HL-60 (cell line): Measurements from ENCODE around the gene KHDC1.
"Not testable (repeated sequence)": the region's sequence is repeated elsewhere in the genome, so short reads cannot be mapped to it uniquely, and the experiment has no call there.

ENCODE experiments used
- DNase-seq, 2 experiments: peaks; one replicate each; pipeline ENCODE4 v3.0.0-alpha.2; 2010 to 2020; ENCODE audit warnings: low read depth in 1 of 2, low spot score in 1 of 2
- H3K27ac ChIP-seq: fragments of 250-450 bp; sonication (Bioruptor Pico); replicated peaks from 2 replicates; pipeline ENCODE4 v1.5.1; 2020; ENCODE audit warnings: mild to moderate bottlenecking, moderate library complexity
- H3K27me3 ChIP-seq: fragments of 250-450 bp; sonication (Bioruptor Pico); 2 replicates; pipeline ENCODE4 v1.5.1; 2021; ENCODE audit warnings: mild to moderate bottlenecking, moderate library complexity; ENCODE audit not compliant: insufficient read depth, poor library complexity, severe bottlenecking
- H3K4me3 ChIP-seq: replicated peaks from 2 replicates; pipeline ENCODE4 v1.5.1; 2011; ENCODE audit warnings: mild to moderate bottlenecking, control low read depth, low read length; ENCODE audit not compliant: insufficient read depth
- CTCF ChIP-seq: IDR thresholded peaks from one replicate; pipeline ENCODE4 v1.5.1; 2011; ENCODE audit warnings: low read length, control low read depth, inconsistent platforms; ENCODE audit not compliant: insufficient read depth
- GABPA ChIP-seq: IDR thresholded peaks from 2 replicates; pipeline ENCODE4 v1.6.1; 2012; ENCODE audit warnings: low read depth
- POLR2AphosphoS5 ChIP-seq: IDR thresholded peaks from 2 replicates; pipeline ENCODE4 v1.6.1; 2012; ENCODE audit warnings: low read depth
- REST ChIP-seq: IDR thresholded peaks from 2 replicates; pipeline ENCODE4 v1.6.1; 2012; ENCODE audit warnings: low read depth; ENCODE audit not compliant: insufficient replicate concordance
- SPI1 ChIP-seq: IDR thresholded peaks from 2 replicates; pipeline ENCODE4 v1.6.1; 2012; ENCODE audit warnings: low read depth, mild to moderate bottlenecking, borderline replicate concordance

The KHDC1 gene

GRCh38 chr6:73200247-73200646 is 62.7 kb downstream of the KHDC1 start:
- DNase-seq, result no peak
- no peaks in the 10 kb centered on the region for H3K27me3 ChIP-seq
- no peak overlapping the region for H3K4me3 ChIP-seq
- no peak for TF ChIP-seq GABPA
- TF ChIP-seq POLR2AphosphoS5, result no peak
- no peak for TF ChIP-seq CTCF
- no peak for TF ChIP-seq REST
- TF ChIP-seq SPI1, result no peak
- no peak overlapping the region for H3K27ac ChIP-seq

GRCh38 chr6:73194744-73195143 is 68.3 kb downstream of the KHDC1 start:
- TF ChIP-seq GABPA (no peak), SPI1 (no peak), CTCF (no peak), REST (no peak), POLR2AphosphoS5 (no peak)
- no peak overlapping the region for H3K4me3 ChIP-seq
- no peaks in the 10 kb centered on the region for H3K27me3 ChIP-seq
- no peak for DNase-seq
- no peak overlapping the region for H3K27ac ChIP-seq

GRCh38 chr6:73193302-73193701 is 69.7 kb downstream of the KHDC1 start:
- H3K4me3 ChIP-seq, H3K27me3 ChIP-seq, H3K27ac ChIP-seq, DNase-seq: not testable (repeated sequence)
